ENCODE data around the gene SNUPN.

Gene SNUPN

GRCh38 chr15:75625542-75626347, at the start of gene SNUPN:
SNUPN (minus strand) TSS chr15:75625725; CDS start chr15:75621051, 4,674 bp downstream.
- peak within 1 kb of the TSS; percentile 90 for H3K9ac ChIP-seq (ENCODE audit: low read length)

GRCh38 chr15:75674366-75674765, 48.8 kb upstream of the SNUPN start:
- H3K36me3 ChIP-seq (ENCODE audit: control insufficient read depth, insufficient read depth, low read length) = peaks cover 2% of the 10 kb centered on the region
- no peak overlapping the region for H3K9ac ChIP-seq (ENCODE audit: low read length)
- no peaks in the 10 kb centered on the region for H3K27me3 ChIP-seq (ENCODE audit: control insufficient read depth, insufficient read depth, low read length)
- H3K4me1 ChIP-seq (ENCODE audit: control insufficient read depth, insufficient read depth, low read length) = peaks cover 25% of the 10 kb centered on the region
- peak overlapping the region; percentile 96 for H3K27ac ChIP-seq (ENCODE audit: low read depth, low read length)
- H3K4me3 ChIP-seq (ENCODE audit: low read length) = no peak overlapping the region

More at GRCh38 chr15:75625542-75626347, at the start of gene SNUPN:
- H3K27me3 ChIP-seq (ENCODE audit: control insufficient read depth, insufficient read depth, low read length) = no peaks in the 10 kb centered on the region
- H3K4me3 ChIP-seq (ENCODE audit: low read length) = peak within 1 kb of the TSS; percentile 99
- peak within 1 kb of the TSS; percentile 98 for H3K27ac ChIP-seq (ENCODE audit: low read depth, low read length)
- H3K36me3 ChIP-seq (ENCODE audit: control insufficient read depth, insufficient read depth, low read length) = no peaks in the 10 kb centered on the region
- H3K4me1 ChIP-seq (ENCODE audit: control insufficient read depth, insufficient read depth, low read length) = peaks cover 5% of the 10 kb centered on the region

- no peaks in the 10 kb centered on the region for H3K36me3 ChIP-seq (ENCODE audit: control insufficient read depth, insufficient read depth, low read length)
- H3K4me3 ChIP-seq (ENCODE audit: low read length) = peak overlapping the region; percentile 38
- no peaks in the 10 kb centered on the region for H3K27me3 ChIP-seq (ENCODE audit: control insufficient read depth, insufficient read depth, low read length)
- peaks cover 25% of the 10 kb centered on the region for H3K4me1 ChIP-seq (ENCODE audit: control insufficient read depth, insufficient read depth, low read length)
- peak overlapping the region; percentile 36 for H3K9ac ChIP-seq (ENCODE audit: low read length)
- peak overlapping the region; percentile 96 for H3K27ac ChIP-seq (ENCODE audit: low read depth, low read length)
Observed at GRCh38 chr15:75673426-75674235, 48.1 kb upstream of the SNUPN start.

GRCh38 chr15:75672646-75673425, 47.3 kb upstream of the SNUPN start:
- Histone ChIP-seq H3K27me3 (ENCODE audit: control insufficient read depth, insufficient read depth, low read length) (no peaks in the 10 kb centered on the region), H3K36me3 (ENCODE audit: control insufficient read depth, insufficient read depth, low read length) (no peaks in the 10 kb centered on the region), H3K4me1 (ENCODE audit: control insufficient read depth, insufficient read depth, low read length) (peaks cover 25% of the 10 kb centered on the region), H3K4me3 (ENCODE audit: low read length) (peak overlapping the region; percentile 38), H3K9ac (ENCODE audit: low read length) (peak overlapping the region; percentile 36), H3K27ac (ENCODE audit: low read depth, low read length) (peak overlapping the region; percentile 96)

GRCh38 chr15:75671730-75672602, 46.4 kb upstream of the SNUPN start:
- H3K36me3 ChIP-seq (ENCODE audit: control insufficient read depth, insufficient read depth, low read length) = no peaks in the 10 kb centered on the region
- no peak overlapping the region for H3K9ac ChIP-seq (ENCODE audit: low read length)
- H3K27ac ChIP-seq (ENCODE audit: low read depth, low read length) = peak overlapping the region; percentile 96
- H3K27me3 ChIP-seq (ENCODE audit: control insufficient read depth, insufficient read depth, low read length) = no peaks in the 10 kb centered on the region
- no peak overlapping the region for H3K4me3 ChIP-seq (ENCODE audit: low read length)
- peaks cover 25% of the 10 kb centered on the region for H3K4me1 ChIP-seq (ENCODE audit: control insufficient read depth, insufficient read depth, low read length)

- H3K36me3 ChIP-seq (ENCODE audit: control insufficient read depth, insufficient read depth, low read length) = no peaks in the 10 kb centered on the region
- no peak overlapping the region for H3K4me3 ChIP-seq (ENCODE audit: low read length)
- no peaks in the 10 kb centered on the region for H3K27me3 ChIP-seq (ENCODE audit: control insufficient read depth, insufficient read depth, low read length)
- H3K4me1 ChIP-seq (ENCODE audit: control insufficient read depth, insufficient read depth, low read length) = peaks cover 25% of the 10 kb centered on the region
- no peak overlapping the region for H3K27ac ChIP-seq (ENCODE audit: low read depth, low read length)
- H3K9ac ChIP-seq (ENCODE audit: low read length) = no peak overlapping the region
Observed at GRCh38 chr15:75669879-75670212, 44.3 kb upstream of the SNUPN start.

- H3K27ac ChIP-seq (ENCODE audit: low read depth, low read length) = peak overlapping the region; percentile 6
- H3K36me3 ChIP-seq (ENCODE audit: control insufficient read depth, insufficient read depth, low read length) = no peaks in the 10 kb centered on the region
- H3K9ac ChIP-seq (ENCODE audit: low read length) = no peak overlapping the region
- H3K4me1 ChIP-seq (ENCODE audit: control insufficient read depth, insufficient read depth, low read length) = peaks cover 24% of the 10 kb centered on the region
- no peaks in the 10 kb centered on the region for H3K27me3 ChIP-seq (ENCODE audit: control insufficient read depth, insufficient read depth, low read length)
- no peak overlapping the region for H3K4me3 ChIP-seq (ENCODE audit: low read length)
Observed at GRCh38 chr15:75669191-75669878, 43.8 kb upstream of the SNUPN start.

- no peak overlapping the region for H3K4me3 ChIP-seq (ENCODE audit: low read length)
- H3K9ac ChIP-seq (ENCODE audit: low read length) = no peak overlapping the region
Observed at GRCh38 chr15:75666823-75667501, 41.4 kb upstream of the SNUPN start.

GRCh38 chr15:75663931-75664421, 38.5 kb upstream of the SNUPN start:
- Histone ChIP-seq H3K27me3 (ENCODE audit: control insufficient read depth, insufficient read depth, low read length) (no peaks in the 10 kb centered on the region), H3K9ac (ENCODE audit: low read length) (no peak overlapping the region), H3K4me1 (ENCODE audit: control insufficient read depth, insufficient read depth, low read length) (peaks cover 16% of the 10 kb centered on the region), H3K27ac (ENCODE audit: low read depth, low read length) (no peak overlapping the region), H3K4me3 (ENCODE audit: low read length) (no peak overlapping the region), H3K36me3 (ENCODE audit: control insufficient read depth, insufficient read depth, low read length) (no peaks in the 10 kb centered on the region)

More at GRCh38 chr15:75666823-75667501, 41.4 kb upstream of the SNUPN start:
- no peaks in the 10 kb centered on the region for H3K36me3 ChIP-seq (ENCODE audit: control insufficient read depth, insufficient read depth, low read length)
- H3K27me3 ChIP-seq (ENCODE audit: control insufficient read depth, insufficient read depth, low read length) = no peaks in the 10 kb centered on the region
- H3K4me1 ChIP-seq (ENCODE audit: control insufficient read depth, insufficient read depth, low read length) = peaks cover under 1% of the 10 kb centered on the region
- peak overlapping the region; percentile 67 for H3K27ac ChIP-seq (ENCODE audit: low read depth, low read length)

- Histone ChIP-seq H3K9ac (ENCODE audit: low read length) (no peak overlapping the region), H3K27ac (ENCODE audit: low read depth, low read length) (no peak overlapping the region), H3K36me3 (ENCODE audit: control insufficient read depth, insufficient read depth, low read length) (peaks cover 6% of the 10 kb centered on the region), H3K4me1 (ENCODE audit: control insufficient read depth, insufficient read depth, low read length) (peaks cover 16% of the 10 kb centered on the region), H3K4me3 (ENCODE audit: low read length) (no peak overlapping the region), H3K27me3 (ENCODE audit: control insufficient read depth, insufficient read depth, low read length) (no peaks in the 10 kb centered on the region)
Observed at GRCh38 chr15:75662823-75663519, 37.4 kb upstream of the SNUPN start.
